ENCODE data around the gene EARS2.
"Not testable (repeated sequence)": the region's sequence is repeated elsewhere in the genome, so short reads cannot be mapped to it uniquely, and the experiment has no call there.

Gene EARS2

DNA sequence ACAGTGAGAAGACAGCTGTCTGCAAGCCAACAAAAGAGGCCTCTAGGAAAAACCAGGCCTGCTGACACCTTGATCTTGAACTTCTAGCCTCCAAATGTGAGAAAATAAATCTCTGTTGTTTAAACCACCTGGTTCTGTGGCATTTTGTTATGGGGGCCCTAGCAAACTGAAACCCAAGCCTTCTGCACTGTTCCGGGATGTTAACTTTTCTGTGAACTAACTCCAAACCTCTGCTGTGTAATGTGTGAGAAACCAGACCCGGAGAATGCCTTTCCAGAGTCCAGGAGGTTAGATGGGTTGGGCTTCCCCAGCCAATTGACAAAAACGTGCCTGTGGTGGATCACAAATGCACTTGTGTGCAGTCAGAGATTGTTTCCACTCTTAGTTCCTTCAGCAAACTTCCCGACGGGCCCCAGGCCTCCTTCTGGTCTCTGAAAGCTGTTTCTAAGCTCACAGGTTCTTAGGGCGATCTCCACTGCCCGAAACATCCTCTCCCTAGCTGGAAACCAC is 33.2 kb downstream of the EARS2 start:
- no peak for DNase-seq

DNA sequence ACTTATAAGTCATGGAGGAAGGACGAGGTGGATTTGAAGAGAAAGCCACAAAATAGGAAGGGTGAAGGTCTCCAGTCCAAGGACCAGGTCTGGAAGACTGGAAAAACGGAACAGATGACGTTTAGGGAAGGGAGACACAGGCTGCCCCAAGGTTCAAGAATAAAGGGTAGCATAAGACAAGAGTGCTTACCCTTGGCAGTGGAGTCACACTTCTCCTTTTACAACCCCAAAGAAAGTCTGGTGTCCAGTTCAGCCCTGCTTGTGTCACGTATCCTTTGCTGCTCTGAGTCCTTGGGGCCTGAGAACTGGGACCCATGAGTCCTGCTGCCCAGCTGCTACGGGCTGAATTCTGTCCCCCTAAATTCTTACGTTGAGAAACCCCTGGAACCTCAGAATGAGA is 33.8 kb downstream of the EARS2 start:
- no peak for DNase-seq

DNA sequence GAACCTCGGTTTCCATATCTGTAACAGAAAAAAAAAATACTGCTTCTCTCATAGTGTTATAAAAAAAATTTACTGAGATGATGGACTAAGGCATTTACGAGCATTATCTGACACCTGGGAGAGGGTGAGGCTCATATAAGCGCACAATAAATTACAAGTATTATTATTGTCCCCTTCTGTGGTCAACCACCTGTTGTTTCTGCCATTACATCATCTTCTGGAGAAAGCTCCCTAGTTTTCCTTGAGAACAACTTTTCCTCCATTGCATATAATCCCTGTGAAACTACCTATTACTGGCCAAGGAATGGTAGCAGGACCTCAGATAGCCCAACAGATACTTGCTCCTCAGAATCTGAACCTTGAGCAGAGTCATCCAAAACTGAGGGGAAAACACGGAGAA is 35.2 kb downstream of the EARS2 start:
- DNase-seq: no peak

DNA sequence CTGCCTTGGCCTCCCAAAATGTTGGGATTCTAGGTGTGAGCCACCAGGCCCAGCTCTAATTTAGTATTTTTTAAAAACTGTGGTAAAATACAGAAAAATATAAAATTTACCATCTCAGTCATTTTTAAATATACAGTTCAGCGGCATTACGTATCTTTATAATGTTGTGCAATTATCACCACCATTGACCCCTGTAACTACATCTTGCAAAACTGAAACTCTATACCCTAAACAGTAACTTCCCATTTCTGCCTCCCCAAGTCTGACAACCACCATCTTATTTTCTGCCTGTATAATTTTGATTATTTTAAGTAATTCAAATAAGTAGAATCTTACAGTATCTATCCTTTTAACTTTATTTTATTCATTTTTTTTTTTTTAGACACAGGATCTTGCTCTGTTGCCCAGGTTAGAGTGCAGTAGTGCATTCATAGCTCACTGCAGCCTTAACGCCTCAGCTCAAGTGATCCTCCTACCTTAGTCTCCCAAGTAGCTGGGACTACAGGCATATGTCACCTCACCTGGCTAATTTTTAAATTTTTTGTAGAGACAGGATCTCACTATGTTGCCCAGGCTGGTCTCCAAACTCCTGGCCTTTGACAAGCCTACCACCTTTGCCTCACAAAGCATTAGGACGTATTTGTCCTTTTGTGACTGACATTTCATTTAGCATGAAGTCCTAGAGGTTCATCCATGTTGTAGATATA is 36.0 kb downstream of the EARS2 start:
- peak; percentile 54 for DNase-seq

DNA sequence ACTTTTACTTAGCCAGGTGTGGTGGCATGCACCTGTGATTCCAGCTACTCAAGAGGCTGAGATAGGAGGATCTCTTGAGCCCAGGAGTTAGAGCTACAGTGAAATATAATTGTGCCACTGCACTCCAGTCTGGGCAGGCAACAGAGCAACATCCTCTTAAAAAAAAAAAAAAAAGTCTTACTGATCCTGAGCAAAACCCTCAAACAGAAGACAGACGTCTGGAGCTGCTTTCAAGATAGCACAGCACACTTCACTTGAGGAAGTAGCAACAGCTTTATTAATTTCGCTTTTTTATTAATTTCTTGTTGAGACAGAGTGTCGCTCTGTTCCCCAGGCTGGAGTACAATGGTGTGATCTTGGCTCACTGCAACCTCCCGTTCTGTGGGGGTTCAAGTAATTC is 36.6 kb downstream of the EARS2 start:
- DNase-seq: peak; percentile 24

DNA sequence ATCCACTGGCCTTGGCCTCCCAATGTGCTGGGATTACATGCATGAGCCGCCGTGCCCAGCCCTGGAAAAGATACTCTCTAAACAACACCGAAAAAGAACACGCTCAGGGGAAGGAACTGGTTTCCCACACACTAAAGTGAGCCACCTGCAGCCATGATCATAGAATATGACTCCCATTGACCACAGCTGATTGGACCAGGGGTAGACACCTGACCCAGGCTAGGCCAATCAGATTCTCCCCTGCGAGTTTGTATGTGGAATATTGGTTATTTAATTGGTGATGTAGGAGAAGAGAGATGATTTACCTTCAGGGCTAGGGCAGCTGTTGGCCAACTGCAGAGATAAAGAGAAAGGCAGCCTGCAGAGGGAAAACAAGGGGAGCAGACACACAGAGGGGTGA is 37.9 kb downstream of the EARS2 start:
- no peak for DNase-seq

DNA sequence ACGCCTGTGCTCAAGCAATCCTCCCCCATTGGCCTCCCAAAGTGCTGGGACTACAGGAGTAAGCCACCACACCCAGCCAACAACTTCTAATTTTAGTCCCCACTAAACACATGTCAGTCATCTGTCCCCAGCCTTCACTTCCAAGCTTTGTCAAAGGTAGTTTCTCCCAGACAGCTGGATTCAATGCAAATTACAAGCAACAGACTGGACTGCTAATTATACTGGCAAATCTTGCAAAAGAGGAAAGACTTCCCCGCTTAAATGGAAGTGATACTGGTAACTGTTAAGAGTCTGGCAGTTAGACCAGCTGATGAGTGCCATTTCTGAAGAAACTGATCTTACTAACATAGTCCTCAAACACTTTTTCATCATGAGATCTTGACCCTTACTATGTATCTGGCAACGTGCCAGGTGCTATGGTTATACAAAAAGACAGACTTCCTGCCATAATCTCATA is 38.7 kb downstream of the EARS2 start:
- DNase-seq: peak; percentile 44

DNA sequence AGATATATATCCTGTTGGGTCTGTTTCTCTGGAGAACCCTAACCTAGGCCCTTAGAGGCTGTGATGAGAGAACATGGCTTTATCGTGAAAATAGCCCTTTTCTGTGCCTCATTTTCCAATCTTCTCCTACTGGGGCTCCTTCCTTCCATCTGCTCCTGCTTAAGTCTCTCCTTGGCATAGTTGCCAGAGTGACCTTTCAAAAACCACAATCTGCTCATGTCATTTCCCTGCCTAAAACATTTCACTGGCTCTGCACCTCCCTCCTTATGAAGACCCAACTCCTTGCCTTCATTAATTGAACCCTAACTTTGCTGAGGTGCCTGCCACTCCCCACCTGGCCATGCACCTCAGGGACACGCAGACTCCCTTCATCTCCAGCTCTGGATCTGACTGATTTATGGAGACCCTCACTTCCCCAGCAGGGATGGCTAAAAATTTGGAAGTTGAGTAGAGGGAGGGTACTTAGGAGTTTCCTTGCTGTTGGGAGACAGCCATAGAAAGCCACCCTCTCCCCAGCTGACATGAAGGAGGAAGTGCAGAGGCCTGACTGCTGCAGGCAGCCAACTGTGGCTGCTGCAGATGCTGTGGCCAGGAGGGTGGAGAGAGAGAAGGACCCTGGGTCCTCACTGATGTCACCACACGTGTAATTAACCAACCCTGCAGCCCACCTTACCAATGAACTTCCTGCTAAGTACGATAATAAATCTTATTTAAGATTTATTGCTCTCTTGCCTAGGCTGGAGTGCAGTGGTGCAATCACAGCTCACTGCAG is 40.6 kb downstream of the EARS2 start:
- DNase-seq: peak; percentile 75

DNA sequence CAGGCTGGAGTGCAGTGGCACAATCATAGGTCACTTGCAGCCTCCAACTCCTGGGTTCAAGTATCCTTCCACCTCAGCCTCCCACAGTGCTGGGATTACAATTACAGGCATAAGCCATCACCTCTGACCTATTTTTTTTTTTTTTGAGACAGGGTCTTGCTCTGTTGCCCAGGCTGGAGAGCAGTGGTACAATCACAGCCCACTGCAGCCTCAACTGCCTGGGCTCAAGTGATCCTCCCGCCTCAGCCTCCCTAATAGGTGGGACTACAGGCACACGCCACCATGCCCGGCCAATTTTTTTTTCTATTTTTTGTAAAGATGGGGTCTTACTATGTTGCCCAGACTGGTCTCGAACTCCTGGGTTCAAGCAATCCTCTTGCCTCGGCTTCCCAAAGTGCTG is 41.3 kb downstream of the EARS2 start:
- DNase-seq: no peak

DNA sequence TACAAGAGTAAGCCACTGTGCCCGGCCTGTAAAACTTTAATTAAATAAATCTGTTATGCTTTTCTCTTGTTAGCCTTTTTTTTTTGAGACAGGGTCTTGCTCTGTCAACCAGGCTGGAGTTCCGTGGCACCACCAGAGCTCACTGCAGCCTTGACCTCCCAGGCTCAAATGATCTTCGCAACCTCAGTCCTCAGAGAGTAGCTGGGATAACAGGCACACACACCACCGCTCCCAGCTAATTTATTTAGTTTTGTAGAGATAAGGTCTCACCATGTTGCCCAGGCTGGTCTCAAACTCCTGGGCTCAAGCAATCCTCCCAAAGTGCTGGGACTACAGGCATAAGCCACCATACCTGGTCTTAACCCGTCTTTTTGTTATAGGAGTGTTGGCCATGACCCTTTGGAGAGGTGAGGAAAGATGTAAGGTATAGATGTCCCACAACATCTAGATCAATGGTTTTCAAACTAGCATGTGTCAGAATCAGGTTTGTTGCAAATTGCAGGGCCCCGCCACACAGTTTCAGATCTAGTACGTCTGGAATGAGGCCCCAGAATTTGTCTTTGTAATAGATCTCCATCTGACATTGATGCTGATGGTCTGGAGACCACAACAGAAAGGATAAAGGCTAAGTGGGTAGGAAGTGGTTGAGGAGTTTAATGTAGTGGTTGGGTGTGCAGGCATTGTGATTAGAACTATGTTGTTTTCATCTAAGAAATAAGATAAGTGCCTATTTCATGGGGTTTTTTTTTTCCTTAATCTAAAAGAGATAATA is 42.6 kb downstream of the EARS2 start:
- DNase-seq: peak; percentile 81

DNA sequence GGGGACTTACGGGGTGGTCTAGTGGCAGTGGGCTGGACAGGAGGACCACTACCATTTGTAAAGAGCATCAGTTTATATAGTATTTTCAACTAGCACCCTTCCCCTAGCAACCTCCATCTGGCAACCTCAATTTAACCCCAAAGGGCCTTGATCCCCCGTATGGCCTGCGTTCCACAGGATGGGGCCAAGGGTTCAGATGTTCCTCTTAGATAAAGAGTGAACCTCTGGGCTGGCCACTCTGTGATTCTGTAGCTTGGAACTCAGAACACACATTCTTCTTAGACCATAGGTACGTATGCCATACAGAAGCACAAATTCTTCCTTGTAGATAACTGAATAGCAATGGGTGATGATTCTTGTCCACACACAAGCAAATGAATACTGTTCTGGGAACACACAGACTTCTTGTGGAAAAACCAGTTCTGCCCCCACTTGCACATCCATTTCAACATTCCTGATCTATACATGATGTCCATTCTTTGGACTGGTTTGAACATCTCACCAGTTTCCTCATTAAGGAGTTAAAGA is 44.9 kb downstream of the EARS2 start:
- peak; percentile 44 for DNase-seq

DNA sequence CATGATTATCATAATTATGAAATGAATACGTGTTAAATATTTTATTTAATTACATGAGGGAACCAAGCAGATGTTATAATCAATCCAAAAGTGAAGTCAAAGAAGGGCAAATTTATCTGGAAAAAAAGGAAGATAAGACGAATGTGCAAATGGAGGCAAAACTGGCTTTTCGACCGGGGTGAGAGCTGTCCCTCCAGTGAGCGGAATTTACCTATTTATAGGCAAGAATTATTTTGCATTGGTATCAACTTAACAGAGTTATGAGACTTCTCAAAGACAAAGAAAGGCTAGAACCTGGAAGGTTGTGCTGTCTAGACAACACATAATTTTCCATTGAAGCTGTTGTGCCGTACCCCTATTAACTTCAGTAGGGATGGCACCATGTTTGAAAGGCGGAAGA is 45.4 kb downstream of the EARS2 start:
- no peak for DNase-seq

DNA sequence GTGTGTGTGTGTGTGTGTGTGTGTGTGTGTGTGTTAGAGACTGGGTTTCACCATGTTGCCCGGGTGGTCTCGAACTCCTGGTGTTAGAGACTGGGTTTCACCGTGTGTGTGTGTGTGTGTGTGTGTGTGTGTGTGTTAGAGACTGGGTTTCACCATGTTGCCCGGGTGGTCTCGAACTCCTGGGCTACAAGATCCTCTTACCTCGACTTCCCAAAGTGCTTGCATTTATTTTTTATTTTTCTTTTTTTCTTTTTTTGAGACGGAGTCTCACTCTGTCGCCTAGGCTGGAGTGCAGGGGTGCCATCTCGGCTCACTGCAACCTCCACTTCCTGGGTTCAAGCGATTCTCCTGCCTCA is 46.3 kb downstream of the EARS2 start:
- not testable (repeated sequence) for DNase-seq

DNA sequence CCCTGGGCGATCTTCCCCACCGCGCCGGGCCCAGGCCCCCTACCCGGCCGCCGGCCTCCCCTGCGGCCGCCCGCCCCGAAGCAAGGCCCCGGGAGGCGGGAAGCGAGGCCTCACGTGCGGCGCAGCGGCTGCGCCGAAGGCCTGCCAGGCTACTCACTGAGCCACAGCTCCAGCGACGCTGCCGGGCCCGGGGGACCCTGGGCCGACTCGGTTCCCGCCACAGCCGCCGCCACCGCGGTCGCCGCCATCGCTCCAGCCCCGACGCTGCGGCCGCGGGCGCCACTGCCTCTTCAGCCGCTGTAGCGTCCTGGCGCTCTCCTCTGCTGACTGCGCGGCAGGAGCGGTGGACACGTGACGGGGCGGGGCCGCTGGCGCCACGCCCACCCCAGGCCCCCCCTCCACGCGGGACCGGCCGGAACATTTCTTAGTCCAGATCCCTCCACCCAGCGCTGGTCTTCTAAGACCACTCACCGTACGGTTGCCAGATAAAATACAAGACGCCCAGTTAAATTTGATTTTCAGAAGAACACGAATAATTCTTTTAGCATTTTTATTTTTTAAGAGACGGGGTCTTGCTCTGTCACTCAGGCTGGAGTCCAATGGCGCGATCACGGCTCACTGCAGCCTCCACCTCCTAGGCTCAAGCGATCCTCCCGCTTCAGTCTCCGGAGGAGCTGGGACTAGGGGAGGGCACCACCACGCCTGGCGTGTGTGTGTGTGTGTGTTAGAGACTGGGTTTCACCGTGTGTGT is 46.8 kb downstream of the EARS2 start, which contains the start of gene GGA2:
Gene GGA2 (minus strand): TSS at position 331 of the 751 bp plus-strand sequence. CDS start 83 bp downstream, at position 248.
- DNase-seq: peak; percentile 91

DNA sequence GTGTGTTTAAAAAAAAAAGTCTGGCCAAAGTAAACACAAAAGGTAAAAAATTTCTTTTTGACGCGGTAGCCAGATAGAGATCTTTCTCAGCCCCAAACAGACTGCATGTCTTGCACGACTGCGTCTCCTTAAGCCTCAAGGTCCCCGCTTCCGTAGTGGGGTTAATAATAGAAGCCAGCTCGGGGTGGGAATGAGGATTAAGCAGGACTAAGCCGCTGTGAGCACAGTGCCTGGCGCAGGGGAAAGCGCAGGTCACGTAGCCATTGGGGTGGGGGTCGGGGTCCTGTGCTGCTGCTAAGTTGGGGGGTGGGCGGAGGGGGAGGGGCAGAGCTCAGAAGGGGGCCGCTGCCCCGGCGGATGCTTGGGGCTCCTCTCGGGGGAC is 47.4 kb downstream of the EARS2 start:
- peak; percentile 78 for DNase-seq

DNA sequence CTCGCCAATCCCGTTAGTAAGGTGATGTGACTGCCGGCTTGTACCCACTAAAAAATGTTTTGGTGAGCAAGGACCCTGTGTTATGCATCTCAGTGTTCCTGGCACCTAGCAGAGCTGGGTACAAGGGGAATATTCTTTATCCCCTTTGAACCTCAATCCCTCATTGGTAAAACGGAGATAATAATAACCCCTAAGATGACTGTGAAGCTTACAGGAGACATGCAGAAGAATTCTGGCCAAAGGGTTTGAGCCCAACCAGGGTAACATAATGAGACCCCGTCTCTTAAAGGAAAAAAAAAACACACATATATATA is 47.8 kb downstream of the EARS2 start:
- no peak for DNase-seq

DNA sequence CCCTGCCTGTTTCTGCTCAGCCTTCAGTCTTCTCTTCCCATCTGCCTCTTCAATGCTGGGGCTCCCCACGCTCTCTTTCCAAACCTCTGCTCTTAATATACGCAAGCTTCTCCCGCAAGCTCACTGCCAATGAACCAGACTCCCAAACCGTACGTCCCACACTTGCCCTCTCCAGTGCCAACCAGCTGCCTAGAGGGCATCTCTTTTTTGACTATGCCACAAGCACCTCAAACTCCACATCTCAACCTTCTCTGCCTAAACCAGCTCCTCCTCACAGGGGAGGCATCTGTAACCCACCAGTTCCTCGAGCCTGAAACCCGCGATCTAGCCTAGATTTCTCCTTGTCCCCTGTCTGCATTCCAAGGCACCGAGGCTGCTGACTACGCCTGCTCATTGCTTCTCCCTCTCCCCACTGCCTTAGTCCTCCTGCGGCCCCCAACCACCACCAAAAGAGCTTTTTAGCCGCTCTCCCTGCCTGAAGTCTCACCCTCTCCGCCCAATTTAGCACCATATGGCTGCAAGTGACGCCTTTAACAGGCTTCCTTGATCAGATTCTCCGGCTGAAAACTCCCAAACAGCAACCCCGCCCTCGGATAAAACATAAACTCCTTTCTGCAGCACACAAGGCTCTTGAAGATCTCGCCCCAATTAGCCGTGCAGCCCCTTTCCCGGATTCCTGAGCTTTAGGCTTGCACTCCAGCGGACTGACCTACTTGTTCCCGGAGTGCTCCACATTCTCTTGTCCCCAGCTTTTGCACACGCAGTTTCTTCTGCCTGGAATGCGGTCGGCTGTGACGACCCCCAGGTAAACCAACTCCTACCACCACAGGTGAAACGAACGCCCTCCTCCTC is 48.3 kb downstream of the EARS2 start:
- DNase-seq: peak; percentile 59

DNA sequence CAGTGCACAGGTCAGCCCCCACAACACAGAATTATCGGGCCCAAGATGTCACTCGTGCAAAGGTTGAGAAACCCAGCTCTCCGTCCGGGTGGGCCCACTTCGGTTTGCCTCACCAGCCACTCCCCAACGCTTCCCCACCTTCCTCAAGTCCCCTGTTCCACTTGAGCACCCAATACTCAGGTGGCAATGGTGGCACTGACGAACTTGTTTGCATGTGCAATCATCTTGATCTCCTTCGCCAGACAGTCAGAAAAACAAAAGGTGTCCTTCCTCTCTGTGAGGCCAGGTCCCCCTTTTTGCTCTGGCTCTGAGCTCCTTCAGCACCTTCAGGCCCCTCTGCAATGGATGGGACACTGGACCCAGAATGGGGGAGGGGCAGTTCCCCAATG is 50.5 kb downstream of the EARS2 start:
- DNase-seq: no peak

DNA sequence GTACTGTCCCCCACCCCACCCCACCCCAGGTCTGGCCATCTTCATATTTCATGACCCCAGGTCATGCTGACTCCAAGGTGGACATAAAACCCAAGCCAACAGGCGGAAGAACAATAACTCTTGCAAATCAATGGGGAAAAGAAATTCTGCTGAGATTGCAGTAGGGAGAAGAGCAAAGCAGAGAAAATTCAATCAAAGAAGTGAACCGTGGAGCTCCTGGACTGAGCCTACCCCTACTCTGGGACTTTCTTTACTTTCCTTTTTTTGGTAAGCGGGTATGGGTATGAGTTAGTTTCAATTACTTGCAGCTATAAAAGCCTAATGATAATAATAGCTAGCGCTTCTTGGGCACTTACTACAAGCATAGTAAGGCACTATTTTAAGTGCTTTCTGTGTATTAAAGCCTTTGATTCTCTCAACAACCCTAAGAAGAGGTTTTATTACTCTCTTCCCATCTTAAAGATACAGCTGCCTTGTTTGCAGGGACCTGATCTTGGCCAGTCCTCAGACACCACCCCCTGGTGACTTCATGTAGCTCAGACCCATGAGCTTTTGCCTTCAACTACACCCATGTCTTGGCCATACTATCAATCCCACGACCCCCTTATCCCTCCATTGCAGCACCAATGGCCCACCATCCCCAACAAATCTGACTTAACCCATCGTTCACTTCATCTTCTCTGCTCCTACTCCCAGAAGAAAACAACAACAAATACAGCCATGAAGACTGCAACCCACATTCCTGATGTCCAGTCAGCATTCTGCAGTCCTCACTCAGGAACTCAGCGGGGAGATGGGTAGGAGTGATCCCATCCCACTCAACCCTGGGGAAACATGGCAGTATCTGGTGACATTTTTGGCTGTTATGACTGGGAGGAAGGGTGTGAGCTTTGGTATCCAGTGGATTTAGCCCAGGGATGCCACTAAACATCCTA is 51.2 kb downstream of the EARS2 start:
- DNase-seq: peak; percentile 37

DNA sequence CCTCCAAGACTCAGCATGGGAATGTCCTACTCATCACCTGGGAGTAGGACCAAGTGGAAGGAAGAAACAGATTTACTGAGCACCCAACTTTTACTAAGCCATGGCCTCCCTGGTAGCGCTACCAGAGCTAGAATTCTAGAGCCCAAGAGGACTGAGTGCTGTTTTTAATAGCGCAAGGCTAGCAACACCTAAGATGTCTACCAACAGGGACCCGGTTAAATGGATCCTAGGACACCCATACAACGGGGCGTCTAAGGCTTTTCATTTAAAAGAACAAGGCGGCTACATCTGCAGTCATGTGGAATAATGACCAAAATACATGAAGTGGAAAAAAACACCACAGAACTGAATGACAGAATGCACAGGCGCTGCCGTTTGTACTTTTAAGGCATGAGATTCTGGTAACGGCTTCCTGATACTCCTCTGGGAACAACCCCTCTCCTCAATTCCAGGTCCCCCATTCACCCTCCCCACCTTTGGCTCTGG is 51.9 kb downstream of the EARS2 start:
- DNase-seq: no peak

Measured in hematopoietic multipotent progenitor cell treated with erythropoietin and hydrocortisone succinate and interleukin-3 and kit ligand, for 4 days (in vitro differentiated cells).